SKM-1 treated with dmso at 0.1 percent for 144 hours (cell line): ENCODE results near the gene PCMTD2.

Source experiments
- DNase-seq: peaks from one replicate; lab custom pipeline; 2025; ENCODE audit not compliant: unreplicated experiment; lab: John Stamatoyannopoulos, UW

PCMTD2 gene

DNA sequence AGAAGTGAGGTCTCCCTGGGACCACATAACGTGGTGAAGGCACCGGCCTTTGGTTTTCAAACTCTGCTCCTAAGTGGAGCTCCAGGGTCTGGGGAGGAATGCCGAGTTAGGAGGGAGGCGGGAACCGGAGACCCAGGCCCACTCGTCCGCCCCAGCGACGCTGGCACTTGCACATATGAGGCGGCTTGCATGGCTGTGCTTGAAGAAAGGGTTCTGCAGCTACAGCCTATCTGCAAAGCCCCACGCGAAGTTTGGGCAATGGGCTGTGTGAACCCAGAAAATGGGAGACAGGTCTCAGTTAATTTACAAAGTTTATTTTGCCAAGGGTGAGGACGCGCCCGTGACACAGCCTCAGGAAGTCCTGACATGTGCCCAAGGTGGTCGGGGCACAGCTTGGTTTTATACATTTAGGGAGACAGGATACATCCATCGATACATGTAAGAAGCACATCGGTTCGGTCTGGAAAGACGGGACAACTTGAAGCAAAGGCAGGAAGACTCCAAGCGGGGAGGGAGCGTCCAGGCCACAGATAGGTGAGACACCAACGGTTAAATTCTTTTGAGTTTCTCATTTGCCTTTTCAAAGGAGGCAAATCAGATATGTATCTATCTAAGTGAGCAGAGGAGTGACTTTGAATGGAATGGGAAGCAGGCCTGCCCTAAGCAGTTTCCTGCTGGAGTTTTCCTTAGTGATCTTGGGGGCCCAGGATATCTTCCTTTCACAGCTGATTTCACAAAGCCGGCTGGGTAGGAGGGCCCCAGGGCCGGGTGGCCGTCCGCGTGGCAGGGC, 782 bp upstream of the PCMTD2 start:
- no peak for DNase-seq

DNA sequence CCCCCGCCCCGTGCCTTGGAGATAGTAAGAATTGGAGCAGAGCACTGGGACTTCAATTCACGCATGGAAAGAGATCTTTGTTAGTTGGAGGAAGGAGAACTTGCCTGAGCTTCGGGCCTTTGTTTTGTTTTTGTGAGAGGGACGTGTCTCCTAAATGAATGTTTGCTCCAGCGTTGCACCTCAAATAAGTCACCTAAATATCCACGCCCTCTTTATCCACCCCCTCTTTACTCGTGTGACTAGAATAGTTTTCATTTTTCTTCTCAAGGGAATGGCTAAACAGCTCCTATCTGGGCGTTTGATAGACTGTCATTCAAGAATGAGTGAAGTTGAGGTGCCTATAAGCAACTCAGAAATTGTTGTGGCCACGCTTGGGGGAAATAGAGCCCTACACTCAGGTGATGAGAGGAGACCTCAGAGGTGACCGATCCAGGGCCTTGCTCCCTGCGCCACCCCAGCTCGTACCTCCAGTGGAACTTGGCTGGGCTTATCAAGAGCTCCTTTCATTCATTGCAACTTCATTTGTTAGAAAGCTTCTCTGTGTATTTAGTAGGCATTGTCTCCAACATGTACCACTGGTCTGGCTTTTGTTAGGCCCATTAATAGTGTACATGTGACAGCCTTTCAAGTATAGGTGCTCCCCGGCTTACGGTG, 861 bp downstream of the PCMTD2 start:
- DNase-seq = no peak

DNA sequence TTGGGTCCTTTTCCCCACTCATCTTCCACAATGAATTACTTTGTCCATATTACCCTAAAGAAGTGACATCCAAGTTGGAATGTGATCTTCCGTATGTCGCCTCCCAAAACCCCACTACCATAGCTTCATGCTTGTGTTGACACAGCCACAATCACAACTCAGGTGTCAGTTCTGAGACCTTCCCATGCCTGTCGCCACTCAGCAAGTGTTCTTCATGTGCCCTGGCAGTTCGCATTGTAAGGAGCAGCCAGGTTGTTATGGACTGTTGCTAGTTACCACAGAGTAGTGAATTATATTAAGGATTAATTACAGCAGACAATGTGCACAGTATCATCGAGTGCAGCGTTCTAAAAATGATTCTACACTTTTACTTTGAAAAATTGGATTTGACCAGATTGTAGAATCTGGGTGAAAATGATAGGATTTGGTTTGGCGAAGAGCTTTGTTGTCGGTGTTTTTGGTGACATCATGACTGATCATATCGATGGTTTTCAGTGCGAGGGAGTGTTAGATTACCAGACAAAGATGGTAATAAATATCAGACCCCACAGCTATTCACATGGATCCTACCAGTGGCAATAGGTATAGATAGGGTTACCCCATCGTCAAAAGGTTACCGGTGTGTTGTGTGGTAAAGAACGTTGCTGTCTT, 1.7 kb downstream of the PCMTD2 start:
- no peak for DNase-seq

DNA sequence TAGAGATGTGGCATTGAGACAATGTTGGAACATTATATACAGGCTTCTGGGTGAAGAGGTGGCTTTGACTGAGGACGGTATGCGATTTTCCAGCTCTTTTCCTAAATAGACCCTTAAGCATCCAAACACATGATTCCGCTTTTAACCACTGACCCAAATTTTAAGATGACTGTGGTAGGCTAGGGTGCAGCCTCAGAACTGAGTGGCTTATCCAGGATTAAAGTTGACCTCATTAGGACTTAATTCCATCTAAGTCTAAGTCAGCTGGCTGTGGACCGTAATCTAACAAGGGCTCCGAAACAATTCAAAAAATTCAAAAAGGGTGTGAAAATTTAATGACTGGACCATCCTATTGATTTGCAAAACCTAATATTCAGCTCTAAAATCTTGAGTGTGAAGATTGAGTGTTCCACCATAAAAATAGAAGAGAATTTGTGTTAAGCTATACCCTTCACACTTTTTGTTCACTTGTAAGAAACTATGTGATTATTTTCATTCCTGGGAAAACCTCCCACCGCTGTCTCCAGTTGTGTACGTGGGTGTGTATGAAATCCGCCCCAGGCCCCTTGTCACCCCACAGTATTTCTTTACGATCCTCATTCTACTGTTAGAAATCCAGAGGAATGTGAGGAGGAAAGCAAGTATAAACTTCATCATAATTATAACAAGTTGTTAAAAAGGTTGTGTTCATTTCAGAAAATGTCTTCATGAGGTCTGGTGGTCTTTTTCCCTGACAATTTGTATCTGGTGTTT, 2.7 kb downstream of the PCMTD2 start:
- no peak for DNase-seq

DNA sequence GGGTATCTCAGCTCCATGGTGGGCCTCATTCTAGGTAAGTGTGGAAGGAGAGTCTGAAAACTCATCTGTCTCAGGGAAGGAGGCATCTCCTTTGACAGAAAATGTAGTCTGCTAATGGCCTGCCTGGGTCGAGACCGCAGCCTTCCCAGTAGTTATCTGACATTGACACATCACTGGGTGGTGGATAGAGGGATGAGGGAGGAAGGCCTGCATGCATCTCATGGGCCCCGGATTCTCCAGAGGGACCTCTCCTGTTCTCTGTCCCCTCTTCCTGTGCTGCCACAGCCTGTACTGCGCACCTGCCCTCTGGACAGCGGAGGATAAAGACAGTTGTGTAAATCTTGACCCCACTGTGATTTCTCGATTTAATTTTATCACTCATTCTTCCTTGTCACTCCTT, 4.7 kb downstream of the PCMTD2 start:
- DNase-seq = no peak

DNA sequence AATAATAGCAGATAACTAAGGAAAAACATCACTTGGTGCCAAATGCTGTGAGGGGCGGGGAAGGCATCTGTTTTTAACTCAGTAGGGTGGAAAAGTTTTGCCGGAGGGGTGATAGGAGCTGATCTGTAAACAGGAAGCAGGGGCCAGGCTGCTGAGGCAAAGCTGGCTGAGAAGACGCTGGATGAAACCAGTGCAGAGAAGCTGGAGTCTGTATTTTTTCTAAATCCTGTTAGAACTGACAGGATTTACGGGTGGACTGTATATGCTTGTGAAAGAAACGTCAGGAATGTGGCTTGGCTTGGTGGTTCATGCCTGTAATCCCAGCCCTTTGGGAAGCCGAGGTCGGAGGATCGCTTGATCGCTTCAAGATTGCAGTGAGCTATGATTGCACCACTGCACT, 5.6 kb downstream of the PCMTD2 start:
- DNase-seq = no peak

DNA sequence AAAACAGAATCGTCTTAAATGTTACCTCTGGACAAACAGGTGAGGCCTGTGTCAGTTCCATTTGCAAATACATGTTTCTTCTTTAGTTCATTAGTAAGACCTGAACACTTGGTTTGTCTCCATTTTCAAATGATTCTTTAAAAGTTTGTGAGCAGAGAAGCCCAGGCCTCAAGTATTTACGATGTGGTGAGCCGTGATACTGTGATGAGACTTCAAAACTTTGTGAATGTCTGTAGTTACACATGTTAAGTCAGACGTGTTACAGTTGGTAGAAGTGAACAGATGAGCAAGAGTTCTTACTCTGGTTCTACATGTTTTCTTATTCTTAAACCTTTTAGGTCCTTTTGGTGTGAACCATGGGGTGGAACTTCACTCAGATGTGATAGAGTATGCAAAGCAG, 8.5 kb downstream of the PCMTD2 start:
- DNase-seq = no peak

DNA sequence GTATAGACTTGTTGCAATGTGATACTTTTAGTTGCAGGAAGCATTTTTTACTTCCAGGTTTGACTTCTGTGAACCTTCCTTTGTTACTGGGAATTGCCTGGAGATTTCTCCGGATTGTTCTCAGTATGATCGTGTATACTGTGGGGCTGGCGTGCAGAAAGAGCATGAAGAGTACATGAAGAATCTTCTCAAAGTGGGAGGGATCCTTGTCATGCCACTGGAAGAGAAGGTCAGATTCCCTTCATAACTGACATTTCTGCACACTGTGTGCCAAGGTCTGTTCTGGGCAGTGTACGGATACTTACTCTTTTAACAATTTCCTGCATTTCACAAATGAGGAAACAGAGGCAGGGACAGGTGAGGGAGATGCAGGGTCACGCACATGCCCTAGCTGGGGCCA, 9.7 kb downstream of the PCMTD2 start:
- no peak for DNase-seq

DNA sequence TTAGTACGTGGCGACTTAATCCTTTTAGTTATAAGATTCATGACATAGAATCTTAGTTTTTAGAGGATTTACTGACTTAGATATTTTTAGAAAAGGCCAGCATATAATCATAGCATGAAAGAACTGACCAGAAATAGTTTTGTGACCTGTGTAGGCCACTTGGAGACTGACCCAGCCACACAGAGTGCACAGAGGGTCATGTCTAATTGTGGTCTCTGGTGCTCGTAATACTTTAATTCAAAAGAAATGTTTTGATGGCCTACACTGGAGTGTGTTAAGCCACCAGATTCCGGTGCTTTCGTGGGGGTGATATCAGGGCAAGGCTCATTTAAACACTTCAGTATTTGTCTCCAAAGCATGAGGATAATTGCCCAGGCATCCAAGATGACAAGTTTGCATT, 11.4 kb downstream of the PCMTD2 start:
- DNase-seq = no peak

DNA sequence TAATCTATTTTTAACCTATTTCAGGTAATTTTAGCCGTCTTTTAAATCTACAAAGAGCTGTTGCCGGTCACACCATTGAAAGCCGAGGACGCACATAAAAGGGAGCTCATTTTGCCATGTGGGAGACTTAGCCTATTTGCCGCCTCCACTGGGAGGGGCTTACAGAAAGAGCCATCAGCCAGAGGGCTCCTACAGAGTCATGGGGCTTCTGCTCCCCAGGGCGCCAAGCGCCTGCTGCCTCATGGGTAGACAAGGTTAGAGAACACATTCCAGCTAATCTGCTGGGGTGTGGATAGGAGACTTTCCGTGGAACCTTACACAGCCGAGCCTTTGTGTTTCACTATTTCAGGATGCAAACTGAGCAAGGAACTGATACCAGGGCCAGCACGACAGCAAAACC, 12.6 kb downstream of the PCMTD2 start:
- no peak for DNase-seq

DNA sequence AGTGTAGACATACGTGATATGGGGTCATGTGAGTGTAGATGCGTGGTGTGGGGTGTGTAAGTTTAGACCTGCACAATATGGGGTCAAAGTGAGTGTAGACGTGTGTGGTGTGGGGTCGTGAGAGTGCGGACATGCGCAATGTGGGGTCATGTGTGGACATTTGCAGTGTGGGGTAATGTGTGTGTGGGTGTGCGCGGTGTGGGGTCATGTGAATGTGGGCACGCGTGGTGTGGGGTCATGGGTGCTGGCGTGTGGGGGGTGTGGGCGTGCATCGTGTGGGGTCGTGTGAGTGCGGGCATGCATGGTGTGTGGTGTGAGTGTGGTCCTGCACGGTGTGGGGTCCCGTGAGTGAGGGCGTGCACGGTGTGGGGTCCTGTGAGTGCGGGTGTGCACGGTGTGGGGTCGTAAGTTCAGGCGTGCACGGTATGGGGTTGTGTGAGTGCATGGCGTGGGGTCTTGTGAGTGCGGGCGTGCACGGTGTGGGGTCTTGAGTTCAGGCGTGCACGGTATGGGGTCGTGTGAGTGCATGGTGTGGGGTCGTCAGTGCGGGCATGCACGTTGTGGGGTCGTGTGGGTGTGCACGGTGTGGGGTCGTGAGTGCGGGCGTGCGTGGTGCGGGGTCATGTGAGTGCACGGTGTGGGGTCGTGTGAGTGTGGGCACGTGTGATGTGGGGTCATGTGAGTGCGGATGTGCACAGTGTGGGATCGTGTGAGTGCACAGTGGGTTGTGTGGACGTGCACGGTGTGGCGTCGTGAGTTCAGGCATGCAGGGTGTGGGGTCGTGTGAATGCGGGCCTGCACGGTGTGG, 14.3 kb downstream of the PCMTD2 start:
- DNase-seq = no peak

DNA sequence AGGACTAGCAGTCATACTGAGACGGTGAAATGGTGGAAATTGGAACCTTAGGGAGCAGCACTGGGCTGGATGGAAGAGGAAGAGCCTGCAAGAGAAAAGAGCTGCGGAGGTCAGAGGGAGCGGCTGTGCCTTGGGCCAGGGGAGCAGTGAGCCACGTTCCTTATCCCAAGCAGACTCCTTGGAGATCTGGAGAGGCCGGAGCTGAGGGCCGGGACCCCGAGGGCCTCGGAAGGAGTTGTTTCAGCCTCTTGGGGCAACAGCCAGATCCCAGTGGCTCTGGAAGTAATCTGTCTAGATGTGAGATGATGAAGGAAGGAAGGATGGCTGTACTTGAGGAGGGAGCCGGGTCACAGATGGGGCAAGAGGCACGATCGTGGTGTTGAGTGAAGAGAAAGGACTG, 16.1 kb downstream of the PCMTD2 start:
- DNase-seq = no peak

DNA sequence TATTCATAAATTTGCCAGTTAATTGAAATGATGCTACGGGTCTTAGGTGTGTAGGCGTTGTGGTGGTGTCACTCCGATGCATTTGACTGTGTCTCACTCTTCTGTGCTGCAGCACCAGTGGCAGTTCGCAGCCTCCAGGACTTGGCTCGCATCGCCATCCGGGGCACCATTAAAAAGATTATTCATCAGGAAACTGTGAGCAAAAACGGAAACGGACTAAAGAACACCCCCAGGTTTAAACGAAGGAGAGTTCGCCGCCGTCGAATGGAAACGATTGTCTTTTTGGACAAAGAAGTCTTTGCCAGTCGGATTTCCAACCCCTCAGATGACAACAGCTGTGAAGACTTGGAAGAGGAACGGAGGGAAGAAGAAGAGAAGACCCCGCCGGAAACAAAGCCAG, 17.6 kb downstream of the PCMTD2 start:
- DNase-seq = no peak

DNA sequence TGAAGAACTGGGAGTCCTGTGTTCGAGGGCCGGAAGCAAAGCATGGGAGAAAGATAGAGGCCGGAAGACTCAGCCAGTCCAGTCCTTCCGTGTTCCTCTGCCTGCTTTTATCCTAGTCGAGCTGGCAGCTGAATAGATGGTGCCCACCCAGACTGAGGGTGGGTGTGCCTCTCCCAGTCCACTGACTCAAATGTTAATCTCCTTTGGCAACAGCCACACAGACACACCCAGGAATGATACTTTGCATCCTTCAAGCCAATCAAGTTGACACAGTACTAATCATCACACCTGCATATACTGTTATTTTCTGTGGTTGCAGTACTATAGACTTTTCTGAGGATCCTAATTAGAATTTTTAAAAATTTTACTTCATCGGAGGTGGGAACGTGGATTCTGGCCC, 21.3 kb downstream of the PCMTD2 start:
- no peak for DNase-seq

DNA sequence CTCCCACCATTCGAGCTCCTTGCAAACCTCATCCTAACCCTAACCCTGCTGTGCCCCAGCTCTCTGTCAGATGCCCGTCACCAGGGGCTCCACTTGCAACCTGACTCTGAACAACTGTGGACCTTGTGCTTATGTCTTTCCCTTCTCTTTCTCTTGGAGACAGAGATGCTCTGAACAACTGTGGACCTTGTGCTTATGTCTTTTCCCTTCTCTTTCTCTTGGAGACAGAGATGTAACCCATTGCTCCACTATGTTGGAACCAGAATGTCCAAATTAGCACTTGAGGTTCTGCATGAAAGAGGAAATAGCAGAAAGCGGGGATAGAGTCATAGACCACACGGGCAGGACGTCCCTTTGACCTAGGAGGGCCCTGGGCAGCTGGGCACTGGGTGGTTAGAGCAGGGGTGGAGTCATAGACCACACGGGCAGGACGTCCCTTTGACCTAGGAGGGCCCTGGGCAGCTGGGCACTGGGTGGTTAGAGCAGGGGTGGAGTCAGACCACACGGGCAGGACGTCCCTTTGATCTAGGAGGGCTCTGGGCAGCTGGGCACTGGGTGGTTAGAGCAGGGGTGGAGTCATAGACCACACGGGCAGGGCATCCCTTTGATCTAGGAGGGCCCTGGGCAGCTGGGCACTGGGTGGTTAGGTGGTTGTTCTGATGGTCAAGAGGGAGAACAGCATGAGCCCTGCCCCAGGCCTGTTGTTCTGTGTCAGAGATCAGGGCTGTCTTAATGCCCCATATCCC, 22.2 kb downstream of the PCMTD2 start:
- no peak for DNase-seq

DNA sequence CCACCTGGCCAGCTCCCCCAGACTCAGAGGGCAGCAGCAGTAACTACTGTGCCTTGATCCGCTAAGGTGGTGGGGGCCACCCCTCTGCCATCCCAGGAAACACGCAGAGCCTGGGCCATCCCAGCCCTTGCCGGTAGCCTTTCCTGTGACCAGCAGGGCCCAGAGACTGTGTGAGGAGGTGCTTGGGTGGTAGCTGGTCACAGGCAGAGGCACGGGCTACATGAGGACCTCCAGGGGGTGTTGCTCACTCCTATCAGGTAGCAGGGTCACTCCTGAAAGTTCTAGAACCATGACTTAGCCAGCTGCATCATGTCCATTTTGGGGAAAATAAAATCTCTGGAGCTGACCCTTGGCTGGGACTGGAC, 22.8 kb downstream of the PCMTD2 start:
- DNase-seq = no peak

DNA sequence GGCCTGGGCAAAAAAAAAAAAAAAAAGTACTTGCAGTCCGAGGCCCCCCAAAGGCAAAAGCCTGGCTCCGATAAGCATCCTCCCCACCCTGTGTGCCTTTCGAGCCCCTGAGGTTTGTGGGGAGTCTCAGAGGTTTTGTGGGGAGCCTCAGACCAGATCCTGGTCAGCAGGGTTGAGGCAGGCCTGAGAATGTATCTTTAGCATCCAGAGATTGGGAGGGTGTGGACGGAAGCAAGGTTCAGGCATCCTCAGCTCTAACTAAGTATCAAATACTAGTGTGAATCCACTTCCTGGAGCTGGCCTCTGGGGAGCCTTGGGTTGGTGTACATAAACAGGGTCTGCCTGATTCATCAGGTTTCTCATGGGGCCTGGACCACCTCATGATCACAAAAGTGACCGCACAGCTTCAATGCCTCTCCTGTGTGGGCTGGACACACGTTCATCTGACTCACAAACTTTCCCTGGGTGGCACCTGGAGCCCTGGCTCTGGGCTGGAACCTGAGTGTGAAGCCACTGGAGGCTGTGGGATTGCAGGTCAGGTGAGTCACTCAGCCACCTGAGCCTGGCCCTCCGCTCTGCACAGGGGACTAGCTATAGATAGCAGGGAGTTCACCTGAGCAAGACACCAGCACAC, 24.4 kb downstream of the PCMTD2 start:
- no peak for DNase-seq

DNA sequence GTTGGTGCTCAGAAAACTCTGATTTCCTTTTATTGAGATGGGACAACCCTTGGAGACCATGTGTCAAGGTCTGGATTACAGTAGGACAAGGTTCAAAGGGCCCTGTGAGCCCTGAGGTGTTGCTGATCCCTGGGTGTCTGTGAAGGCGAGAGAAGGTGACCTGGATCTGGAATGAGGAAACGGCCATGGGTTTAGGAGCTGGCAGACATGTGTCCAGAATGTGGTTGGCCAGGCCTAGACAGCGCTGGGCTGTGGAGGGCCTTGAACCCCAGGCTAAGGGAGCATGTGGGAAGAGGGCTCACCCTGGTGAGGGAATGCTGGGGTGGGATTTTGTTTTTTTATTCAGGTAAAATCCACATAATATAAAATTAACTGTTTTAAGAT, 24.9 kb downstream of the PCMTD2 start:
- DNase-seq = no peak

DNA sequence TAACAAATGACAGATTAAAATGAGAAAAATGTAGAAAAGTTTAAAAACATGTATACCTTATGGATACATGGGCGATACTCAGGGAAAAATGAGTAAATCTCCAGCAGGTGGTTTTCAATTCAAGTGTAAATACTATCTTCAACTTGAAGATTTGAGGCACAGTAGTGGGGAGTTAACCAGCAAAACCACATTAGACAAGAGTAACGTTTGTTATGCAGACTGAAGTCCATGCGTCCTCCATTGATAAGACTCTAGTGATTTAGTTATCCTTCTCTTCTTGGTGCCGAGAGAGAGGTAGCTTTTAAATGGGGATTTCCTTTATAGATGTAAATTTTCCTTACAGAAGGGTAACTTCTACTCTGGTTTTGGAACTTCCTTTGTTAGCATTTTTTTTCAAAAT, 28.1 kb downstream of the PCMTD2 start:
- DNase-seq = no peak
